NCI-H1694 treated with DMSO at 0.1 percent for 48 hours (cell line): Measurements from ENCODE around the gene UNCX.
"Not testable (repeated sequence)": the region's sequence is repeated elsewhere in the genome, so short reads cannot be mapped to it uniquely, and the experiment has no call there.

Source experiments
- DNase-seq: peaks from one replicate; lab custom pipeline; 2025; lab: John Stamatoyannopoulos, UW

UNCX gene

GRCh38 chr7:1257863-1258262 lies 25.2 kb downstream of the UNCX start:
- no peak for DNase-seq

GRCh38 chr7:1259621-1260243 lies 27.1 kb downstream of the UNCX start:
- no peak for DNase-seq

GRCh38 chr7:1260244-1260635 lies 27.6 kb downstream of the UNCX start:
- no peak for DNase-seq

- DNase-seq: not testable (repeated sequence)
These were observed 28.4 kb downstream of the UNCX start for GRCh38 chr7:1261036-1261435.

- no peak for DNase-seq
These were observed 29.8 kb downstream of the UNCX start for GRCh38 chr7:1262441-1262840.

GRCh38 chr7:1263391-1263951 lies 30.8 kb downstream of the UNCX start:
- no peak for DNase-seq

GRCh38 chr7:1264345-1265280 lies 31.9 kb downstream of the UNCX start:
- DNase-seq: no peak

GRCh38 chr7:1267016-1267900 lies 34.6 kb downstream of the UNCX start:
- no peak for DNase-seq

GRCh38 chr7:1268076-1268815 lies 35.6 kb downstream of the UNCX start:
- DNase-seq: no peak

GRCh38 chr7:1268866-1269265 lies 36.2 kb downstream of the UNCX start:
- DNase-seq: no peak

GRCh38 chr7:1269336-1269890 lies 36.7 kb downstream of the UNCX start:
- no peak for DNase-seq

GRCh38 chr7:1270181-1270580 lies 37.5 kb downstream of the UNCX start:
- DNase-seq: no peak

- DNase-seq: no peak
These were observed 38.4 kb downstream of the UNCX start for GRCh38 chr7:1271046-1271445.

- no peak for DNase-seq
These were observed 39.0 kb downstream of the UNCX start for GRCh38 chr7:1271656-1272055.

- not testable (repeated sequence) for DNase-seq
These were observed 39.5 kb downstream of the UNCX start for GRCh38 chr7:1272136-1272535.

- no peak for DNase-seq
These were observed 41.6 kb downstream of the UNCX start for GRCh38 chr7:1274121-1274875.

- DNase-seq: no peak
These were observed 42.3 kb downstream of the UNCX start for GRCh38 chr7:1274876-1275375.

- no peak for DNase-seq
These were observed 43.0 kb downstream of the UNCX start for GRCh38 chr7:1275451-1276381.

GRCh38 chr7:1276626-1277175 lies 44.0 kb downstream of the UNCX start:
- no peak for DNase-seq
